ENCODE data around the gene SLC35A5. TPM values are rescaled to one million over a fixed set of nuclear protein-coding genes. Genes with fewer than 3 reads are reported as not detected.

The SLC35A5 gene
- total RNA-seq, 4 donors from 2014 or later, result 16.2 to 35.0 (median 21.9) TPM

- no peak overlapping the region for H3K4me3 ChIP-seq (ENCODE audit: low read depth, poor library complexity, severe bottlenecking)
- intact Hi-C loops (cut with DNase I; ENCODE audit: low total_unique reads), result no loop called here
- no peak for DNase-seq (ENCODE audit: low spot score in 2 of 2)
- 97 to 98% methylated on average over 2 of the region's 2 CpGs for WGBS, 2 donors
- TF ChIP-seq CTCF (IDR thresholded peaks at IDR 0.05) (no peak), POLR2A (IDR thresholded peaks at IDR 0.05) (no peak)
Observed at GRCh38 chr3:112597945-112598344, 36.1 kb downstream of the SLC35A5 start.

- no peak for DNase-seq (ENCODE audit: low spot score in 2 of 2)
- TF ChIP-seq POLR2A (IDR thresholded peaks at IDR 0.05) (no peak), CTCF (IDR thresholded peaks at IDR 0.05) (no peak)
- H3K4me3 ChIP-seq (ENCODE audit: low read depth, poor library complexity, severe bottlenecking), result no peak overlapping the region
- intact Hi-C loops (cut with DNase I; ENCODE audit: low total_unique reads), result no loop called here
Observed at GRCh38 chr3:112598731-112599130, 36.9 kb downstream of the SLC35A5 start.

DNA sequence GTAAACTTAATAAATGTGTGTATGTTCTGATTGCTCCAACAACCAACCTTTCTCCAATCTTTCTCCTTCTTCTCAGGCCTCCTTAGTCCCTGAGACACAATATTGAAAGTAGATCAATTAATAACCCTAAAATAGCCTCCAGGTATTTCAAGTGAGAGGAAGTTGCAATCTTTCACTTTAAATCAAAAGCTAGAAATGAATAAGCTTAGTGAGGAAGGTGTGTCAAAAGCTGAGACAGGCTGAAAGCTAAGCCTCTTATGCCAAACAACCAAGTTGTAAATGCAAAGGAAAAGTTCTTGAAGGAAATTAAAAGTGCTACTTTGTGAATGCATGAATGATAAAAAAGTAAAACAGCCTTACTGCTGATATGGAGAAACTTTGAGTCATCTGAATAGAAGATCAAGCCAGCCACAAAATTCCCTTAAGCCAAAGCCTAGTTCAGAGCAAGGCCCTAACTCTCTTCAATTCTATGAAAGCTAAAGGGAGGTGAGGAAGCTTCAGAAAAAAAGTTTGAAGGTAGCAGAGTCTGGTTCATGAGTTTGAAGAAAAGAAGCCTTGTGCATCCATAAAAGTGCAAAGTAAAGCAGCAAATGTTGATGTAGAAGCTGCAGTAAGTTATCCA is 40.5 kb downstream of the SLC35A5 start:
- intact Hi-C loops (cut with DNase I; ENCODE audit: low total_unique reads), result no loop called here
- no peak for DNase-seq (ENCODE audit: low spot score in 2 of 2)
- TF ChIP-seq POLR2A (IDR thresholded peaks at IDR 0.05) (no peak), CTCF (IDR thresholded peaks at IDR 0.05) (no peak)
- H3K4me3 ChIP-seq (ENCODE audit: low read depth, poor library complexity, severe bottlenecking), result no peak overlapping the region

DNA sequence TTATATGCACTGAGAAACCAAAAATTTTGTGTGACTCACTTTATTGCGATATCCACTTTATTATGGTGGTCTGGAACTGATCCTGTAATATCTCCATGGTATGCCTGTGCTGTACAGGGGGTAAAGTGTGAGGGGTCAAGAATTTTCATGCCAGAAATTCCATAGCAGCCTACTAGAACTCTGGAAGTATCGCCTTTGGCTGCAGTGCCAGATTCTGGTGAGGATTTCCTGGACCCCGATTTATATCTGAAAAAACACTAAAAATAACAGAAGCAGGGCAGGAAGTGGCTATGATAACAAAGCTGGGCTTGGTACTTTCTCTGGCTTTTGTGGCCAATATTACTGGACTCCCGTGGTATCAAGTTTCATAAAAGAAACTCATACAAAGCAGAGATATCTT is 42.7 kb downstream of the SLC35A5 start:
- TF ChIP-seq POLR2A (IDR thresholded peaks at IDR 0.05), result no peak
- no peak for TF ChIP-seq CTCF (IDR thresholded peaks at IDR 0.05)
- no peak for DNase-seq (ENCODE audit: low spot score in 2 of 2)
- intact Hi-C loops (cut with DNase I; ENCODE audit: low total_unique reads), result no loop called here
- 51 to 60% methylated on average over 4 of the region's 4 CpGs for WGBS, 2 donors
- H3K4me3 ChIP-seq (ENCODE audit: low read depth, poor library complexity, severe bottlenecking), result no peak overlapping the region

- no peak for DNase-seq (ENCODE audit: low spot score in 2 of 2)
- no peak overlapping the region for H3K4me3 ChIP-seq (ENCODE audit: low read depth, poor library complexity, severe bottlenecking)
- TF ChIP-seq POLR2A (IDR thresholded peaks at IDR 0.05), result no peak
- intact Hi-C loops (cut with DNase I; ENCODE audit: low total_unique reads), result no loop called here
- WGBS, 2 donors, result 85 to 86% methylated on average over 9 of the region's 9 CpGs
Observed at GRCh38 chr3:112605285-112605684, 43.4 kb downstream of the SLC35A5 start.

DNA sequence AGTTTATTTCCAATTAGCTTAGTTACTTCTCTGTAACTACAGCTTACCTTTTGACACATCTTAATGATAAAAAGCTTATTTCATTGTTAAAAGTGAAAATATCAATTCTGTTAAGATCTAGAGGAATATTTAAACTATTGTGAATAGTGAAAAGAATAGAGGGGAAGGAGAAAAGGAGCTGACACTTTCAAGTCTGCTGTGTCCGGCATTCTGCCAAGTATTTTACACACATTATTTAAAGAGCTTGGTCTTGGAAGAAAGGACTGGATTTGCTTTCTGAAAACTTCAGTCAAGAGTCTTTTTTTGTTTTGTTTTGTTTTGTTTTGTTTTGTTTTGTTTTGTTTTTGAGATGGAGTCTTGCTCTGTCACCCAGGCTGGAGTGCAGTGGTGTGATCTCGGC is 44.3 kb downstream of the SLC35A5 start:
- H3K4me3 ChIP-seq (ENCODE audit: low read depth, poor library complexity, severe bottlenecking), result no peak overlapping the region
- TF ChIP-seq POLR2A (IDR thresholded peaks at IDR 0.05), result no peak
- no peak for TF ChIP-seq CTCF (IDR thresholded peaks at IDR 0.05)
- DNase-seq (ENCODE audit: low spot score in 2 of 2), result no peak
- intact Hi-C loops (cut with DNase I; ENCODE audit: low total_unique reads), result no loop called here
- 88 to 94% methylated on average over 2 of the region's 2 CpGs for WGBS, 2 donors

All from lower leg skin (tissue), 4 donors.